Sigmoid colon (tissue), 7 donors: ENCODE results near the gene PLEKHG3. TPM values are rescaled to one million over a fixed set of nuclear protein-coding genes. Genes with fewer than 3 reads are reported as not detected.

Experiments used
- DNase-seq: peaks from one replicate; pipeline ENCODE4 v3.0.0-alpha.2; 2019
- H3K27ac ChIP-seq, 4 donors: fragments of 200-600 bp; sonication (generic); one replicate each; pipeline ENCODE4 v1.5.1; 2016 to 2019; ENCODE audit warnings: mild to moderate bottlenecking in 1 of 4
- H3K27me3 ChIP-seq, 3 donors: fragments of 200-600 bp; sonication (generic); one replicate each; pipeline ENCODE4 v1.5.1; 2019; ENCODE audit warnings: mild to moderate bottlenecking in 1 of 3
- H3K36me3 ChIP-seq, 4 donors: fragments of 200-600 bp; sonication (generic); one replicate each; pipeline ENCODE4 v1.5.1; 2016 to 2019
- H3K4me1 ChIP-seq, 4 donors: fragments of 200-600 bp; sonication (generic); one replicate each; pipeline ENCODE4 v1.5.1; 2017 to 2019
- H3K4me3 ChIP-seq, 4 donors: fragments of 200-600 bp; sonication (generic); one replicate each; pipeline ENCODE4 v1.5.1; 2017 to 2019; ENCODE audit warnings: mild to moderate bottlenecking in 2 of 4, moderate library complexity in 1 of 4
- H3K9me3 ChIP-seq, 4 donors: fragments of 200-600 bp in 3 of 4; sonication (generic) in 3 of 4; one replicate each; pipeline versions ENCODE4 v1.5.1 to v1.6.1; 2013 to 2019
- CTCF ChIP-seq, 4 experiments: fragments of 450-650 bp in 3 of 4; fragments of 200-600 bp in 1 of 4; IDR thresholded peaks; one replicate each; pipeline ENCODE4 v1.5.1; 2016 to 2019; ENCODE audit warnings: antibody characterized with exemption in 4 of 4, mild to moderate bottlenecking in 3 of 4, moderate library complexity in 2 of 4
- EP300 ChIP-seq, 4 donors: sonication (generic); formaldehyde crosslinking; IDR thresholded peaks; one replicate each; pipeline ENCODE4 v1.6.1; 2017; ENCODE audit warnings: antibody characterized with exemption in 4 of 4
- POLR2A ChIP-seq, 2 donors: fragments of 450-650 bp; IDR thresholded peaks; one replicate each; pipeline ENCODE4 v1.6.1; 2016; ENCODE audit warnings: antibody characterized with exemption in 2 of 2, mild to moderate bottlenecking in 2 of 2, moderate library complexity in 2 of 2
- POLR2AphosphoS5 ChIP-seq, 4 donors: sonication (generic); formaldehyde crosslinking; IDR thresholded peaks; one replicate each; pipeline ENCODE4 v1.6.1; 2017; ENCODE audit warnings: antibody characterized with exemption in 4 of 4
- WGBS, 2 donors: extraction: QIAGEN DNeasy Blood & Tissue Kit; methylation state at CpG; one replicate each; pipeline ENCODE4 v1.1.7; 2013; 5-methylcytosine and 5-hydroxymethylcytosine counted together
- intact Hi-C: fragments of 100-400 bp; cut with DNase I; formaldehyde crosslinking; loops from one replicate; pipeline ENCODE4 v1.15.1; 2023
- polyA plus RNA-seq, 3 donors: library from polyadenylated mRNA; stranded (reverse); fragments of 200-250 nt; gene quantifications; one replicate each; pipeline ENCODE4 v1.2.3, GENCODE V29; 2013
- total RNA-seq, 4 donors: library from RNA; depleted of rRNA; stranded (reverse); fragments of >200 nt; gene quantifications; one replicate each; pipeline ENCODE4 v1.1.0, GENCODE V29; 2016
- donor health status: healthy with polysubstance abuse.
- donor health status: Bipolar disorder and iron deficiency.
- donor health status: healthy.

PLEKHG3 gene
- total and polyA plus RNA-seq, 7 donors = 16.9 to 67.9 (median 34.4) TPM

DNA sequence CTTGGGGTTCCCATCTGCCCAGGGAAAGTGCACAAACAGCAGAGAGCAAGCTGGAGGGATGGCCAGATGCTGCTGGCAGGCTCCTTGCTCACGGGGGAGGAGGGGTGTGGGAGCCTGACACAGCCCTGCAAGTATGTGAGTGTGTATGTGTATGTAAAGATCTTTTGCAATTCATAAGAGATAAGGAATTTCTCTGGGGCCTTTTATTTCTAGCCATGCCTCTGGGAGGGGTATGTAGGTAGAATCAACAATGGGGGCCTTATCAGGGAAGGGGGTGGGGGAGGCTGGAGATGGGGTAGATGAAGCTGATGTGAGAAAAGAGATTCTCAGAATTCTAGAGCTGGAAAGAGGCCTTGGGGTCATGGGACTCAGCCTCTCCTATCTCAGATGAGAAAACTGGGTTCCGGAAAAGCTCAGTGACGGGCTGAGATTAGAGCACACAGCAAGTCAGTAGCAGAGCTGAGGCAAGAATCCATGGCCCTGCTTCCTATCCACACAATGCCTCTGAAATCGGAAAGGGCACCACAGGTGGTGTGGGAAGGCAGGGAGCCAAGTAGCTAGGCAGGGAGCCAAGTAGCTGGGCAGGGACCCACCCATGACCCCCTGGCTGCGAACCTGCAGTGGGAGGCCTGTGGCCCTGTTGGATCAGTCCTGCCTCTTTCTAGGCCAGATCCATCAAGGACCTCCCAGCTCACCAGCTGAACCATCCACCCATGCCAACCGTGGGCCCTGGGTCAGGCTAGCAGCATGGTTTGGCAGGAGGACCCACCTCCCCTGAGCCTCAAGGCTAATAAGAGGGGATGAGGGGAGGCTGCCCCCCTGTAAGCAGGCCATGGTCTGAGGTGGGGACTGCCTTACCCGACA lies 54.7 kb downstream of the PLEKHG3 start:
- peak in 3 of 4 donors; percentile 16 to 39 (median 35) for TF ChIP-seq POLR2AphosphoS5 (IDR thresholded peaks at IDR 0.05)
- no peak for TF ChIP-seq POLR2A (IDR thresholded peaks at IDR 0.05)
- H3K27ac ChIP-seq = peak overlapping the region in 3 of 4 donors; percentile 30 to 82 (median 64)
- no peak overlapping the region for H3K4me3 ChIP-seq
- H3K27me3 ChIP-seq = no peaks in the 10 kb centered on the region
- H3K4me1 ChIP-seq = peaks cover 0 to 85% (median 73%) of the 10 kb centered on the region in 4 donors
- DNase-seq = no peak
- no peaks in the 10 kb centered on the region for H3K9me3 ChIP-seq
- intact Hi-C loops = no loop called here
- H3K36me3 ChIP-seq = no peaks in the 10 kb centered on the region
- 57 to 79% methylated on average over 7 of the region's 7 CpGs for WGBS, 2 donors

DNA sequence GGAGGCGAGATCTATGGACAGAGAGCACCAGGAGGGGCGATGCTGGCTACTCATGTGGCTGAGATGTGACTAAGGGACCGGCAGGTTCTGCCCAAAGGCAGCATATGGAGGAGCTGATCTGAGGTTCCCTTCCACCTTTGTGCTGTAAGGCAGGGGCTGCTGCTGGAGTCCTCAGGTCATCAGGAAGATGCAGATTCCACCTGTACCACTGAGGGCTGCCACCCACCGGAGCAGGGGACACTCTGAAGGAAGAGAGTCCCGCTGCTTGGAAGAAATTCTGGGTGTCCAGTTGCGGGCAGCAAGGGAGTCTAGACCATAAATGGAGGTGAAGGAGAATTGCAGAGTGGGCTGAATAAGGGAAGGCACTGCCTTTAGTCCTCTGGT lies 55.3 kb downstream of the PLEKHG3 start:
- no peak for DNase-seq
- intact Hi-C loops = no loop called here
- H3K27ac ChIP-seq = peak overlapping the region in 1 of 4 donors; percentile 82
- 94 to 96% methylated on average over 6 of the region's 6 CpGs for WGBS, 2 donors
- H3K4me3 ChIP-seq = no peak overlapping the region
- H3K9me3 ChIP-seq = no peaks in the 10 kb centered on the region
- no peaks in the 10 kb centered on the region for H3K36me3 ChIP-seq
- peaks cover 0 to 91% (median 80%) of the 10 kb centered on the region in 4 donors for H3K4me1 ChIP-seq
- H3K27me3 ChIP-seq = no peaks in the 10 kb centered on the region
- TF ChIP-seq POLR2AphosphoS5 (IDR thresholded peaks at IDR 0.05) = no peak
- TF ChIP-seq CTCF (IDR thresholded peaks at IDR 0.05) = no peak
- no peak for TF ChIP-seq EP300 (IDR thresholded peaks at IDR 0.05)
- no peak for TF ChIP-seq POLR2A (IDR thresholded peaks at IDR 0.05)

DNA sequence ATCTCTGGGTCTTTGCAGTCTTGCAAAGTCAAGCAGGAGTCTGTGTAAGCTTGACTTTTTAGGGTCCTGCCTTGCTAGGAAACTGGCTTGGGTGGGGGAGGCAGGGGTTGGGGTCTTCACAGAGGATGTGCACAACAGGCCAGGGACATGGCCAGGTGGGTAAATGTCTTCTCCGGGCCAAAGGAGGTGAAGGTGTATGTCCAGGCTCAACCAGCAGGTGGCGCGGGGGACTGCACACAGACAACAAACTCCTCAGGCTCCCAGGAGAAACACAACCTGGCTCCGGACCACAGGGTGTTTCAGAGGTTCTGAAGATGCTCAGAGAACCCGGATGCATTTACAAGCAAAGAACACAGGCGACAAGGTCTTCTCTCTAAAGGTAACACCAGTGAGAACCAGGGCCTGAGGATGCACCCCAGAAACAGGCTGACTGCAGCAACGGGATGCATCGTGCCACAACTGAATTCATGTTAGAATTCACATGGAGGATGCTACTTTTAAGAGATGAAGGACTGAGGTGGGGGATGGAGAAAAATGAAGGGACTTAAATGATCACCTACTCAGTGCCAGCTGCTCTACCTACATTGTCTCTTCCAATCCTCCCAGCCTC lies 56.0 kb downstream of the PLEKHG3 start:
- Histone ChIP-seq H3K9me3 (no peaks in the 10 kb centered on the region), H3K4me1 (peaks cover 0 to 98% (median 84%) of the 10 kb centered on the region in 4 donors), H3K27ac (peak overlapping the region in 1 of 4 donors; percentile 86), H3K4me3 (no peak overlapping the region), H3K36me3 (no peaks in the 10 kb centered on the region), H3K27me3 (no peaks in the 10 kb centered on the region)
- intact Hi-C loops = loop anchor here (10.0 kb wide), 1 partner anchor 245 kb away; no protein-coding TSS in a partner anchor
- WGBS, 2 donors = 43 to 63% methylated on average over 8 of the region's 8 CpGs
- peak in 2 of 4 experiments; percentile 50 to 52 for TF ChIP-seq CTCF (IDR thresholded peaks at IDR 0.05)
- TF ChIP-seq POLR2AphosphoS5 (IDR thresholded peaks at IDR 0.05) = no peak
- no peak for DNase-seq

DNA sequence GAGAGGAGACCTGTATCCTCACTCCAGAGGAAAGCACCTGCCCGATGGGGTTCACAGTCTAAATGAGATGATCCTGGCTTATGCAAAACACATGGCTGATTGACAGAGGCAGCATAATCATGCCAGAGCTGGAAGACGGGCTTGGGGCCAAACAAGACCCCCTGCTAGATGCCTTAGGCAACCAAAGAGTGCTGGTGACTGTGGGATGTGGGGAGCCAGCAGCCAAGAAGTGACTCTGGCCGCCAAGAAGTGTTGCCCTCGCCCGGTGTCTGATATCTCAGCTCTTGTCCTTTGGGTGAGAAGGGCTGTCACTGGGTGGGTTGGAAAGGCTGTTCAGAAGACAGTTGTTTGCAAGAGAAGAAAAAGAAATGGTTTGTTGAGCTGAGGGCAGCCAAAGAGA lies 56.7 kb downstream of the PLEKHG3 start:
- no peak for DNase-seq
- no peak for TF ChIP-seq POLR2A (IDR thresholded peaks at IDR 0.05)
- no peak for TF ChIP-seq CTCF (IDR thresholded peaks at IDR 0.05)
- no peak for TF ChIP-seq POLR2AphosphoS5 (IDR thresholded peaks at IDR 0.05)
- no peak for TF ChIP-seq EP300 (IDR thresholded peaks at IDR 0.05)
- Histone ChIP-seq H3K4me1 (peaks cover 0 to 92% (median 79%) of the 10 kb centered on the region in 4 donors), H3K27ac (peak overlapping the region in 3 of 4 donors; percentile 67 to 86 (median 78)), H3K27me3 (no peaks in the 10 kb centered on the region), H3K36me3 (no peaks in the 10 kb centered on the region), H3K9me3 (no peaks in the 10 kb centered on the region), H3K4me3 (no peak overlapping the region)
- 66 to 79% methylated on average over 5 of the region's 5 CpGs for WGBS, 2 donors
- intact Hi-C loops = loop anchor here (10.0 kb wide), 1 partner anchor 246 kb away; no protein-coding TSS in a partner anchor

- Histone ChIP-seq H3K27ac (peak overlapping the region; percentile 65 to 86 (median 72)), H3K9me3 (no peaks in the 10 kb centered on the region), H3K4me1 (peaks cover 0 to 85% (median 74%) of the 10 kb centered on the region in 4 donors), H3K4me3 (no peak overlapping the region), H3K27me3 (no peaks in the 10 kb centered on the region), H3K36me3 (no peaks in the 10 kb centered on the region)
- TF ChIP-seq CTCF (IDR thresholded peaks at IDR 0.05) (no peak), POLR2AphosphoS5 (IDR thresholded peaks at IDR 0.05) (no peak), EP300 (IDR thresholded peaks at IDR 0.05) (no peak), POLR2A (IDR thresholded peaks at IDR 0.05) (no peak)
- intact Hi-C loops = loop anchor here (2.0 to 10.0 kb wide), 2 partner anchors 41 to 247 kb away; no protein-coding TSS in a partner anchor
- no peak for DNase-seq
- WGBS, 2 donors = 11 to 57% methylated on average over 5 of the region's 5 CpGs
Measured at GRCh38 chr14:64761441-64762043, 57.3 kb downstream of the PLEKHG3 start.
